Stomach smooth muscle (tissue), 2 donors: ENCODE results near the gene FBXL7.

Experiments used
- H3K27ac ChIP-seq: one replicate; pipeline ENCODE4 v1.7.0; 2013; ENCODE audit warnings: mild to moderate bottlenecking, low read length, inconsistent platforms
- H3K27me3 ChIP-seq, 2 donors: one replicate each; pipeline ENCODE4 v1.7.0; 2013; ENCODE audit warnings: low read length in 2 of 2; ENCODE audit not compliant: insufficient read depth in 2 of 2, control insufficient read depth in 1 of 2
- H3K36me3 ChIP-seq, 2 donors: one replicate each; pipeline ENCODE4 v1.7.0; 2013; ENCODE audit warnings: low read length in 2 of 2; ENCODE audit not compliant: control insufficient read depth in 2 of 2, insufficient read depth in 2 of 2
- H3K4me1 ChIP-seq: one replicate; pipeline ENCODE4 v1.7.0; 2013; ENCODE audit warnings: low read length; ENCODE audit not compliant: control insufficient read depth, insufficient read depth
- H3K4me3 ChIP-seq, 2 donors: one replicate each; pipeline ENCODE4 v1.7.0; 2013; ENCODE audit warnings: low read length in 2 of 2
- H3K9ac ChIP-seq, 2 donors: one replicate each; pipeline ENCODE4 v1.7.0; 2013; ENCODE audit warnings: low read length in 2 of 2, mild to moderate bottlenecking in 1 of 2
- H3K9me3 ChIP-seq, 2 donors: one replicate each; pipeline ENCODE4 v1.7.0; 2013; ENCODE audit warnings: low read length in 2 of 2; ENCODE audit not compliant: control insufficient read depth in 2 of 2
- donor health status: healthy.
- donor health status: Pancreatic carcinoma.

Gene FBXL7

DNA sequence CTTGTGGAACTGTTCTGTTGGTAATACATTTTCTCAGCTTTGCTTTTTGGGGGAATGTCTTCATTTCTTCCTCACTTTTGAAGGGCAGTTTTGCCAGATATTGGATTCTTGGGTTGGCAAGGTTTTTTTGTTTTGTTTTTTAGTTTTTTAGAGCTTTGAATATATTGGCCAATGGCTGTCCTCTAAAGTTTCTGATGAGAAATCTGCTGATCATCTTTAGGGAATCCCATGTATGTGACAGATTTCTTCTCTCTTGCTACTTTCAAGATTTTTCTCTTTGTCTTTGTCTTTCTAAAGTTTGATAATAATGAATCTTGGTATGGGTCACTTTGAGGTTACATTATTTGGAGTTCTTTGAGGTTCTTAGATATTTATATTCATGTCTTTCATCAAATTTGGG, 227.4 kb downstream of the FBXL7 start:
- H3K9ac ChIP-seq, result no peak overlapping the region
- H3K36me3 ChIP-seq, result no peaks in the 10 kb centered on the region
- H3K9me3 ChIP-seq, result peaks cover 0 to 17% of the 10 kb centered on the region in 2 donors

DNA sequence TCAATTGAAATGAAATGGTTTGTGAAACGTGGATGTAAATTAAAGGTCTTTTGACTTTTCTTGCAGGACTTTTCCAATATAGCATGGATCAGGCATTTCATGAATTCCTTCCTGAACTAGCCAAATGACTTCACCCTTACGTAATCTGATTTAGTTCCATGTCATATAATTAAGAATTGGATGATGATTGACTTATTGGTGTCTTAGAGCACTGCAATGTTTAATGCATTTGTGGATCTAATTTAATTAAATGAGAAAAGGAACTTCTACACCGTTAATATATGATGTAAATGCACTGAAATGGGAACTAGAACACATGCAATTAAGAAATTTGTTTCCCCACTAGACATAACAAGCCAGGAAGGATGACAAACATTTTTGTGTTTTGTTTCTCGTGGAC, 228.8 kb downstream of the FBXL7 start:
- H3K27me3 ChIP-seq, result no peaks in the 10 kb centered on the region
- no peak overlapping the region for H3K4me3 ChIP-seq
- no peak overlapping the region for H3K9ac ChIP-seq
- peaks cover 0 to 17% of the 10 kb centered on the region in 2 donors for H3K9me3 ChIP-seq
- H3K4me1 ChIP-seq, result no peaks in the 10 kb centered on the region
- no peaks in the 10 kb centered on the region for H3K36me3 ChIP-seq
- H3K27ac ChIP-seq, result no peak overlapping the region

More for the DNA sequence above, 227.4 kb downstream of the FBXL7 start:
- no peaks in the 10 kb centered on the region for H3K27me3 ChIP-seq
- no peak overlapping the region for H3K4me3 ChIP-seq
- H3K27ac ChIP-seq, result no peak overlapping the region
- no peaks in the 10 kb centered on the region for H3K4me1 ChIP-seq

DNA sequence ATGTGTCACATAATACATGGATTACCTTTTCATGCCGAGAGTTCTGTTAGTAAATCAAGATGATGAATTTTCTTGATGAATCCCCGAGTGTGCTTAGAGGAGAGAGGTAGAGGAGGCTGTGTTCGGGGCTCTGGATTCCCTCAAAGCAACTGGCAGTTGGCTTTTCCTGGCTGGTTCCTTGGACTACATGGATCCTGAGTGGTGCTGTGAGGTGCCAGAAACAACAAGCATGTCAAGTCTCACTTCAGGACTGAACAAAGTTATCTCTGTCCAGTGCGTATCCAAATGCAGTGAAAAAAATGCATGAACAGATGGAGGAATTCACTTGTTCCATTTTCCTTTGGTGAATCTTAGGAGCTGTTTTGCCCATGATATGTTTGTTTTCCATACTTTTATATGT, 231.7 kb downstream of the FBXL7 start:
- Histone ChIP-seq H3K36me3 (no peaks in the 10 kb centered on the region), H3K27ac (no peak overlapping the region), H3K9ac (no peak overlapping the region), H3K4me1 (no peaks in the 10 kb centered on the region), H3K9me3 (peaks cover 0 to 9% of the 10 kb centered on the region in 2 donors), H3K4me3 (no peak overlapping the region), H3K27me3 (no peaks in the 10 kb centered on the region)

DNA sequence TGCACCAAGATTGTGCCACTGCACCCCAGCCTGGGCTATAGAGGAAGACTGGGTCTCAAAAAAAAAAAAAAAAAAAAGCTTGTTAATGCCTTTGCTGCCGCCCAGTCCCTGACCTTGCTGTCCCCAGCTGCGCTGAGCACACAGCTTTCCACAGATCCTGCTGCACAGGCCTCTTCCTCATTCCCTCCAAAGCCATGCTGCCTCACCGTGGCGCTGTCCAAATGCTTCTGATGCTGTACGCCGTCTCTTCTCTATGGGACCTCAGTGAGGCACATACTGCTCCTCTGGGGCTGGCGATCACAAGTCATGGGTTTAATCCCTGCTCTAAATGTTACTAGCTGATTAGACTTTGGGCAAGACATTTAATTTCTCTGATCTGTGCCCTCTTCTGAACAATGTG, 234.1 kb downstream of the FBXL7 start:
- Histone ChIP-seq H3K4me1 (peaks cover 2% of the 10 kb centered on the region), H3K27ac (no peak overlapping the region), H3K9ac (no peak overlapping the region), H3K9me3 (no peaks in the 10 kb centered on the region), H3K36me3 (peaks cover 0 to 1% of the 10 kb centered on the region in 2 donors), H3K27me3 (no peaks in the 10 kb centered on the region), H3K4me3 (no peak overlapping the region)

DNA sequence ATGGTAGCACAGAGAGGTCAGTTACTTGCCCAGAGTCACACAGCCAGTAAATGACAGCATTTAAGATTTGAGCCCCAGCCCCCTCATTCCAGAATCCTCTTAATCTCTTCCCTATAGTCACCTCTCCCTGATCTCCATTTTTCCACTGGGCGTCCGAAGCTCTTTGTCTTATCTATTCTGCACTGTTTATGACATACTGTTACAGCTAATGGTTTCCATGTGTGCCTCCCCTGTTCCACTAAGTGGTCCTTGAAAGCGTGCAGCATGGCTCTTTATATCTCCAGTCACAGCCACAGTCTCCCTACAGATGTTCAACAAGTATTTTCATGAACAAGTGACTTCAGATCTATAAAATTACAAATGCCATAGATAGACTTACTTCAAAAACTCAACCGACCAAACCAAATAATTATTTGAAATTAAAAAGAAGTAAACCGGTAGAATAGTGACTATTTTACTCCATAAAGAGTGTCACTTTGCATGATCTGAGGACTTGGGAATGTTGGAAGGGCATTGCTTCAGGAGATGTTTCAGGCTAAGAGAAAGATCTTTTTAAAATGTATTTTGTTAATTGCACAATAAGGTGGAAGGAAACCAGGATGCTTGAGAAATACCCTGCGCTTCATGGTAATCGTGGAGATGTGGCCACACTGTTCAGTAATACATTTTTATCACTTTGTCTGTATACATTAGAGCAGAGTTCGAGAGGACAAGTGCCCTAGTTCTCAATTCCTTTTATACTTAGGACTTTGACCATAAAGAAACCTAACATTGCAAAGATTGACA, 237.2 kb downstream of the FBXL7 start:
- Histone ChIP-seq H3K9ac (no peak overlapping the region), H3K4me1 (peaks cover 2% of the 10 kb centered on the region), H3K27ac (no peak overlapping the region), H3K27me3 (no peaks in the 10 kb centered on the region), H3K4me3 (no peak overlapping the region), H3K9me3 (no peaks in the 10 kb centered on the region), H3K36me3 (peaks cover 0 to 2% of the 10 kb centered on the region in 2 donors)

DNA sequence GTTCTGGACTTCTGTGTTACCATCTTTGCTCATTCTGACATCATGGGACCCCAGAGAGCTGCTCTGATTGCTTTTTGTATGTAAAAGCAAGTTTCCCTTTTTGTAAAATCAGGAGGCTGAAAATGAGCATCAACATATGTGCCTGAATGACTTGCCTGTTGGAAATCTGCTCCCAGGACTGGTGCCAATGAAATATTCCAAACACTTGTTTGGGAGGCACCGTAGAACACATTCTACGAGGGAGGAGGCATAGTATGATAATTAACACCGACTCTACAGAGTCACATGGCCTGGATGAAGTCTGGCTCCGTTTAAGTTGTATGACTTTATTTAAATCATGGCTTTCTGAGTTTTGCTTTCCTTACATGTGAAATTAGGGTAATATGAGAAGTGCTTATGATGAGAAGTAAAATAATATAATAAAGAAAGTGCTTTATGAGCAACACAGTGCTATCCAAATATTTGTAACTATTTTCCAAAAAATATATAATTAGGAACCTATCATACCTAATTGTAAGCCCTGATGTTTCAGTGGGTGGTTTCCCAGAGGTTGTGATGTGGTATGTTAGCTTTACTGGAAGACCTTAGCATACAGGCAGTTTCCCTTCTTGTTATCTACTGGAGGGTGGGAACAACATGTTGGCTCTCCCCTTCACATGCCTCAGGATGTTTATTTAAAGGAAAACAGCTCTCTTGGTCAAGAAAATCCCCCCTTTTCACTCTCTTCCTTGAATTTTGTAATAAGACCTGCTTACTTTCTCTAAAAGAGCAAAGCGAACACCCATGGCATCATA, 238.1 kb downstream of the FBXL7 start:
- peaks cover 2% of the 10 kb centered on the region for H3K4me1 ChIP-seq
- no peak overlapping the region for H3K4me3 ChIP-seq
- no peak overlapping the region for H3K27ac ChIP-seq
- H3K36me3 ChIP-seq, result peaks cover 0 to 2% of the 10 kb centered on the region in 2 donors
- H3K9me3 ChIP-seq, result no peaks in the 10 kb centered on the region
- H3K27me3 ChIP-seq, result no peaks in the 10 kb centered on the region
- no peak overlapping the region for H3K9ac ChIP-seq

DNA sequence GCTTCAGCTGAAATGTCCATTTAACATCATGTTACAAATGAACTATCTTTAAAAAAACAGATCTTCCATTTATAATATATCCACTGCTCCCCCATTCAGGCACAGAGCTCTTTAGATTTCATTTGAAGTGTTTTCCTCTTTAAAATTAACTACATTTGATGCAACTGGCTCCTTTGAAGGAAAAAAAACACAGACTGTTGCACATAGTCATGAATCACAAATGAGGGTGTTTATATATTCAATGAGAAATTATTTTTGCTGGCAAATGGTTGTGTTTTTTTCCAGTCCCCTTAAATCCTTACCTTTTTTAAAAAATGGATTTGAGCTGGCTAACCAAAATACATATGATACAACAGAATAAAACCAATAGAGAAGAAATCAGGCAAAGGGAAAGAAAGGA, 240.4 kb downstream of the FBXL7 start:
- H3K9ac ChIP-seq, result no peak overlapping the region
- no peaks in the 10 kb centered on the region for H3K27me3 ChIP-seq
- H3K4me3 ChIP-seq, result no peak overlapping the region
- no peak overlapping the region for H3K27ac ChIP-seq
- peaks cover 2% of the 10 kb centered on the region for H3K4me1 ChIP-seq
- H3K36me3 ChIP-seq, result peaks cover 0 to 2% of the 10 kb centered on the region in 2 donors
- H3K9me3 ChIP-seq, result no peaks in the 10 kb centered on the region

DNA sequence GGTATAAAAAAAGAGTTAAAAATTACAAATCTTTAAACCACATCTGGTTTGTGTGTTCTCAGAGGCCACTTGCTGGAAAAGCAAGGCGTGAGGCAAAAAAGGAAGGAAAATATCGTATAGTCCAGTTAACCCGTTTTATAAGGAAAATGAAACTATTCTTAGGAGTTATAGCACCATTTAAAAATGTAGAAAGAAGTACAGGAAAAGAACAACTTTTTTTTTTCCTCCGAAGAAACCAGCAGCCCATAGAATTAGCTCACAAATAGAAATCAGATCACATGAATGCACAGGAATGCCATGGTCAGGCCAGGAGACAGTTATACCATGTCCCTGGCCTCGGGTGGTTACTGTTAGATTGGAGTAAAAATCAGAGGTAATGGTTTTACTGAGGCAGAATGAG, 241.6 kb downstream of the FBXL7 start:
- peaks cover 0 to 2% of the 10 kb centered on the region in 2 donors for H3K36me3 ChIP-seq
- H3K4me3 ChIP-seq, result no peak overlapping the region
- no peaks in the 10 kb centered on the region for H3K27me3 ChIP-seq
- H3K9ac ChIP-seq, result no peak overlapping the region
- no peak overlapping the region for H3K27ac ChIP-seq
- no peaks in the 10 kb centered on the region for H3K9me3 ChIP-seq
- H3K4me1 ChIP-seq, result peaks cover 2% of the 10 kb centered on the region

DNA sequence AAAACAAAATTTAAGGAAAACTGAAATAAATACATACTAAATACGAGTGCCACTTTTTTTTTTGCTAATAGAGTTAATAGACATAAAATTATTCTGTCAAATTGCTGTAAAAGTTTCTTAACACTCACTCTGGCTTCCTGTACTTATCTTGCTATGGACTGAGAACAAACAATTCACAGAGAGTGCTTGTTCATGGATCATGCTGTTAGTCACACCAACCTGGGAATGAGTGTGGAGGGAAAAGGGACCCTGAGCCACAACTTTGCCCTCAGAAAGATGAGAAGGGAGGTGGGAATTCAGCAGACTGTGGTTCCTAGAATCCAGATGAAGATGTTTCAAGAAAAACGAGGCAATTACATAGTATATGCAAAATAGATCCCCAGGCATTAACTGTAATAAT, 246.9 kb downstream of the FBXL7 start:
- Histone ChIP-seq H3K27me3 (no peaks in the 10 kb centered on the region), H3K36me3 (no peaks in the 10 kb centered on the region), H3K9me3 (no peaks in the 10 kb centered on the region), H3K4me1 (peaks cover 2% of the 10 kb centered on the region), H3K9ac (no peak overlapping the region), H3K27ac (no peak overlapping the region), H3K4me3 (no peak overlapping the region)

DNA sequence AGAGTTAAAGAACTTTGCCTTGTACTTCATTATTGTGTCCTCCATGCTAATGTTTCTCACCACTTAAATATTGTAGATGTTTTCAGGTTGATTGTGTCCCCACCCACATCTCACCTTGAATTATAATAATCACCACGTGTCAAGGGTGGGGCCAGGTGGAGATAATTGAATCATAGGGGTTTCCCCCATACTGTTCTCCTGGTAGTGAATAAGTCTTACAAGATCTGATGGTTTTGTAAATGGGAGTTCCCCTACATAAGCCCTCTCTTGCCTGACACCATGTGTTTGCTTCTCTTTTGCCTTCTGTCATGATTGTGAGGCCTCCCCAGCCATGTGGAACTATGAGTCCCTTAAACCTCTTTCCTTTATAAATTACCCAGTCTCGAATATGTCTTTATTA, 248.3 kb downstream of the FBXL7 start:
- peaks cover 2% of the 10 kb centered on the region for H3K4me1 ChIP-seq
- no peaks in the 10 kb centered on the region for H3K36me3 ChIP-seq
- H3K4me3 ChIP-seq, result no peak overlapping the region
- no peaks in the 10 kb centered on the region for H3K27me3 ChIP-seq
- H3K9ac ChIP-seq, result no peak overlapping the region
- no peak overlapping the region for H3K27ac ChIP-seq
- no peaks in the 10 kb centered on the region for H3K9me3 ChIP-seq
